ENCODE data around the gene OLFM2. TPM values are rescaled to one million over a fixed set of nuclear protein-coding genes. Genes with fewer than 3 reads are reported as not detected.
A peak's percentile ranks its signal among the peaks of the same experiment; 100 is the strongest.

The OLFM2 gene
- total RNA-seq, 1 experiment from 2014 or later, result 5.6 TPM

GRCh38 chr19:9883764-9884163, 52.6 kb downstream of the OLFM2 start:
- H3K36me3 ChIP-seq, result no peaks in the 10 kb centered on the region
- peak; percentile 54 for DNase-seq
- H3K9me3 ChIP-seq, result no peaks in the 10 kb centered on the region; the same call in 1 of the 2 replicates
- H3K4me3 ChIP-seq, result no peak overlapping the region
- H3K27me3 ChIP-seq, result peaks cover 10% of the 10 kb centered on the region

- Histone ChIP-seq H3K9me3 (no peaks in the 10 kb centered on the region; the same call in 1 of the 2 replicates), H3K27me3 (peaks cover 10% of the 10 kb centered on the region), H3K36me3 (no peaks in the 10 kb centered on the region), H3K4me3 (no peak overlapping the region)
- no peak for DNase-seq
Observed at GRCh38 chr19:9883231-9883758, 53.0 kb downstream of the OLFM2 start.

- no peaks in the 10 kb centered on the region for H3K36me3 ChIP-seq
- peak; percentile 45 for DNase-seq
- no peak overlapping the region for H3K4me3 ChIP-seq
- H3K27me3 ChIP-seq, result peaks cover 2% of the 10 kb centered on the region; the same call in 1 of the 2 replicates
- H3K9me3 ChIP-seq, result peaks cover 9% of the 10 kb centered on the region
Observed at GRCh38 chr19:9881720-9882119, 54.6 kb downstream of the OLFM2 start.

- Histone ChIP-seq H3K36me3 (no peaks in the 10 kb centered on the region), H3K27me3 (no peaks in the 10 kb centered on the region), H3K4me3 (no peak overlapping the region), H3K9me3 (peaks cover 9% of the 10 kb centered on the region)
- DNase-seq, result no peak
Observed at GRCh38 chr19:9878511-9879196, 57.7 kb downstream of the OLFM2 start.

- H3K4me3 ChIP-seq, result no peak overlapping the region
- H3K27me3 ChIP-seq, result no peaks in the 10 kb centered on the region
- DNase-seq, result peak; percentile 49
- H3K9me3 ChIP-seq, result peaks cover 9% of the 10 kb centered on the region
- no peaks in the 10 kb centered on the region for H3K36me3 ChIP-seq
Observed at GRCh38 chr19:9877780-9878510, 58.4 kb downstream of the OLFM2 start.

GRCh38 chr19:9875796-9876195, 60.5 kb downstream of the OLFM2 start:
- Histone ChIP-seq H3K4me3 (no peak overlapping the region), H3K27me3 (no peaks in the 10 kb centered on the region), H3K9me3 (peaks cover 9% of the 10 kb centered on the region), H3K36me3 (no peaks in the 10 kb centered on the region)
- no peak for DNase-seq

GRCh38 chr19:9875031-9875627, 61.2 kb downstream of the OLFM2 start:
- Histone ChIP-seq H3K36me3 (no peaks in the 10 kb centered on the region), H3K4me3 (no peak overlapping the region), H3K9me3 (peaks cover 9% of the 10 kb centered on the region), H3K27me3 (no peaks in the 10 kb centered on the region)
- DNase-seq, result no peak

- H3K9me3 ChIP-seq, result peaks cover 6% of the 10 kb centered on the region
- peaks cover 2% of the 10 kb centered on the region; the same call in 1 of the 2 replicates for H3K27me3 ChIP-seq
- no peaks in the 10 kb centered on the region for H3K36me3 ChIP-seq
- no peak for DNase-seq
- H3K4me3 ChIP-seq, result no peak overlapping the region
Observed at GRCh38 chr19:9872618-9873242, 63.6 kb downstream of the OLFM2 start.

GRCh38 chr19:9871626-9872338, 64.5 kb downstream of the OLFM2 start:
- no peak overlapping the region for H3K4me3 ChIP-seq
- H3K27me3 ChIP-seq, result peaks cover 2% of the 10 kb centered on the region; the same call in 1 of the 2 replicates
- DNase-seq, result no peak
- H3K36me3 ChIP-seq, result no peaks in the 10 kb centered on the region
- H3K9me3 ChIP-seq, result no peaks in the 10 kb centered on the region

GRCh38 chr19:9868983-9869617, 67.2 kb downstream of the OLFM2 start:
- H3K9me3 ChIP-seq, result no peaks in the 10 kb centered on the region

GRCh38 chr19:9865732-9866501, 70.4 kb downstream of the OLFM2 start:
- H3K4me3 ChIP-seq, result no peak overlapping the region
- no peaks in the 10 kb centered on the region for H3K9me3 ChIP-seq
- no peaks in the 10 kb centered on the region for H3K36me3 ChIP-seq
- H3K27me3 ChIP-seq, result peaks cover 4% of the 10 kb centered on the region; the same call in 1 of the 2 replicates
- no peak for DNase-seq

More at GRCh38 chr19:9868983-9869617, 67.2 kb downstream of the OLFM2 start:
- Histone ChIP-seq H3K27me3 (peaks cover 4% of the 10 kb centered on the region; the same call in 1 of the 2 replicates), H3K36me3 (no peaks in the 10 kb centered on the region), H3K4me3 (no peak overlapping the region)
- no peak for DNase-seq

GRCh38 chr19:9863759-9864158, 72.6 kb downstream of the OLFM2 start:
- H3K4me3 ChIP-seq, result no peak overlapping the region
- no peak for DNase-seq
- H3K27me3 ChIP-seq, result peaks cover 4% of the 10 kb centered on the region; the same call in 1 of the 2 replicates
- H3K36me3 ChIP-seq, result no peaks in the 10 kb centered on the region
- no peaks in the 10 kb centered on the region for H3K9me3 ChIP-seq

GRCh38 chr19:9862938-9863337, 73.4 kb downstream of the OLFM2 start:
- H3K9me3 ChIP-seq, result no peaks in the 10 kb centered on the region
- no peak for DNase-seq
- peaks cover 2% of the 10 kb centered on the region; the same call in 1 of the 2 replicates for H3K27me3 ChIP-seq
- H3K4me3 ChIP-seq, result no peak overlapping the region
- no peaks in the 10 kb centered on the region for H3K36me3 ChIP-seq

- H3K9me3 ChIP-seq, result no peaks in the 10 kb centered on the region
- no peaks in the 10 kb centered on the region for H3K36me3 ChIP-seq
- H3K4me3 ChIP-seq, result no peak overlapping the region
- no peak for DNase-seq
- no peaks in the 10 kb centered on the region; the same call in 1 of the 2 replicates for H3K27me3 ChIP-seq
Observed at GRCh38 chr19:9861503-9861902, 74.8 kb downstream of the OLFM2 start.

- Histone ChIP-seq H3K27me3 (no peaks in the 10 kb centered on the region), H3K4me3 (no peak overlapping the region), H3K36me3 (no peaks in the 10 kb centered on the region), H3K9me3 (no peaks in the 10 kb centered on the region)
- DNase-seq, result no peak
Observed at GRCh38 chr19:9860407-9860806, 75.9 kb downstream of the OLFM2 start.
